Adrenal gland (tissue), 5 donors: Measurements from ENCODE around the gene IGSF11.

Experiments
- POLR2A ChIP-seq, 2 donors: fragments of 450-650 bp; IDR thresholded peaks; one replicate each; pipeline ENCODE4 v1.6.1; 2017; ENCODE audit warnings: antibody characterized with exemption in 2 of 2, mild to moderate bottlenecking in 2 of 2, moderate library complexity in 1 of 2
- TF ChIP-seq, protein P1 (sequence below), 6 experiments: fragments of 450-650 bp in 4 of 6; fragments of 200-600 bp in 2 of 6; sonication (generic) in 1 of 6; IDR thresholded peaks; 1 replicate in 5 of 6; 2 replicates in 1 of 6; pipeline versions ENCODE4 v1.5.1 to v1.8.0; 2016 to 2021; ENCODE audit warnings: antibody characterized with exemption in 6 of 6, mild to moderate bottlenecking in 2 of 6, moderate library complexity in 1 of 6
- donor health status: DM: no; HTN: no; CAD: no.

DNA sequence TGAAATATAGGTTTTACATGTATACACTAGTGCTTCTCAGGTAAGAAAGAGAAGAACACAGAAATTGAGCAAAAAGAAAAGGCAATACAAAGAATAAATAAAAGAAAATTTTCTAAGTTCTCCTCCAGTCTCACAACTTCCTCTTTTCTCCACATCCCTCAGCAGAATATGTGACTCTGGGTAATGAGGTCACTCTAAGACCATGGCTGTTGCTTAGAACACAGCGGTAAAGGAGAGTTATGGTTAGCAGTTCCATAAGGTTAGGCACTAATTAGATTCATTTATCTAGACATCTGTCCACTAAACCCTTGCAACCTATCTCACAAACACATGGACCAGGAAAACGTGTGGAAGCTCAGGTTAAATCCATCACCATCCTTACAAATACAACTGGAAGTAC is 47.9 kb downstream of the IGSF11 start:
- no peak for TF ChIP-seq POLR2A (IDR thresholded peaks at IDR 0.05)
- TF ChIP-seq, protein P1, sequence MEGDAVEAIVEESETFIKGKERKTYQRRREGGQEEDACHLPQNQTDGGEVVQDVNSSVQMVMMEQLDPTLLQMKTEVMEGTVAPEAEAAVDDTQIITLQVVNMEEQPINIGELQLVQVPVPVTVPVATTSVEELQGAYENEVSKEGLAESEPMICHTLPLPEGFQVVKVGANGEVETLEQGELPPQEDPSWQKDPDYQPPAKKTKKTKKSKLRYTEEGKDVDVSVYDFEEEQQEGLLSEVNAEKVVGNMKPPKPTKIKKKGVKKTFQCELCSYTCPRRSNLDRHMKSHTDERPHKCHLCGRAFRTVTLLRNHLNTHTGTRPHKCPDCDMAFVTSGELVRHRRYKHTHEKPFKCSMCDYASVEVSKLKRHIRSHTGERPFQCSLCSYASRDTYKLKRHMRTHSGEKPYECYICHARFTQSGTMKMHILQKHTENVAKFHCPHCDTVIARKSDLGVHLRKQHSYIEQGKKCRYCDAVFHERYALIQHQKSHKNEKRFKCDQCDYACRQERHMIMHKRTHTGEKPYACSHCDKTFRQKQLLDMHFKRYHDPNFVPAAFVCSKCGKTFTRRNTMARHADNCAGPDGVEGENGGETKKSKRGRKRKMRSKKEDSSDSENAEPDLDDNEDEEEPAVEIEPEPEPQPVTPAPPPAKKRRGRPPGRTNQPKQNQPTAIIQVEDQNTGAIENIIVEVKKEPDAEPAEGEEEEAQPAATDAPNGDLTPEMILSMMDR (IDR thresholded peaks at IDR 0.05) = no peak
